WTC11 (cell line): ENCODE data around the gene ATG2A. TPM values are rescaled to one million over a fixed set of nuclear protein-coding genes. Genes with fewer than 3 reads are reported as not detected.

ENCODE experiments used
- ATAC-seq: fragments of 200-7000 bp; cut with Tn5 transposase; 2 replicates; pipeline ENCODE4 v1.10.0; 2021; ENCODE audit warnings: mild to moderate bottlenecking, moderate library complexity
- CTCF ChIA-PET: fragments of 300-600 bp; sonication (Branson Sonifier 250); formaldehyde crosslinking; loops from one replicate; lab custom pipeline; 2021; ENCODE audit warnings: antibody characterized with exemption; lab: Charles Lee
- POLR2A ChIA-PET: fragments of 350-600 bp; sonication (Branson Sonifier 250); formaldehyde crosslinking; loops from one replicate; lab custom pipeline; 2021; ENCODE audit warnings: antibody characterized with exemption; lab: Charles Lee
- DNase-seq: peaks from one replicate; pipeline ENCODE4 v3.0.0; 2021; ENCODE audit warnings: low spot score
- H3K27ac Mint-ChIP-seq: 2 replicates; pipeline ENCODE4 v1.8.0; 2021; ENCODE audit warnings: mixed read lengths
- H3K27me3 Mint-ChIP-seq: 2 replicates; pipeline ENCODE4 v1.8.0; 2021; ENCODE audit warnings: low read depth, mild to moderate bottlenecking, moderate library complexity, mixed read lengths
- H3K36me3 Mint-ChIP-seq: 2 replicates; pipeline ENCODE4 v1.8.0; 2021; ENCODE audit warnings: mixed read lengths
- H3K4me1 Mint-ChIP-seq: 2 replicates; pipeline ENCODE4 v1.8.0; 2022; ENCODE audit warnings: mixed read lengths
- H3K4me3 Mint-ChIP-seq: 2 replicates; pipeline ENCODE4 v1.8.0; 2021; ENCODE audit warnings: mild to moderate bottlenecking, moderate library complexity, mixed read lengths
- H3K9me3 Mint-ChIP-seq: 2 replicates; pipeline ENCODE4 v1.8.0; 2021; ENCODE audit warnings: mixed read lengths
- E2F4 ChIP-seq: sonication (generic); formaldehyde crosslinking; IDR thresholded peaks from 2 replicates; pipeline ENCODE4 v1.8.1; 2022; ENCODE audit warnings: low read depth, mild to moderate bottlenecking, moderate library complexity, missing genetic modification reagents, borderline replicate concordance
- ERG ChIP-seq: fragments of 250-450 bp; sonication (Bioruptor Pico); IDR thresholded peaks from 2 replicates; pipeline ENCODE4 v1.8.0; 2021; ENCODE audit warnings: mild to moderate bottlenecking
- ETV6 ChIP-seq: sonication (generic); formaldehyde crosslinking; IDR thresholded peaks from 2 replicates; pipeline ENCODE4 v1.8.1; 2022; ENCODE audit warnings: mild to moderate bottlenecking, missing genetic modification reagents
- FOXP1 ChIP-seq: sonication (generic); formaldehyde crosslinking; IDR thresholded peaks from 2 replicates; pipeline ENCODE4 v1.8.0; 2022; ENCODE audit warnings: missing genetic modification reagents, mild to moderate bottlenecking, moderate library complexity, borderline replicate concordance
- FOXP4 ChIP-seq: sonication (generic); formaldehyde crosslinking; IDR thresholded peaks from 2 replicates; pipeline ENCODE4 v1.8.0; 2022; ENCODE audit warnings: mild to moderate bottlenecking, missing genetic modification reagents
- HMGA2 ChIP-seq: fragments of 250-450 bp; sonication (Bioruptor Pico); IDR thresholded peaks from 2 replicates; pipeline ENCODE4 v1.4.0; 2021; ENCODE audit warnings: mild to moderate bottlenecking, moderate library complexity
- IRF2 ChIP-seq: sonication (generic); formaldehyde crosslinking; IDR thresholded peaks from 2 replicates; pipeline ENCODE4 v1.8.0; 2022; ENCODE audit warnings: low read depth, missing genetic modification reagents, borderline replicate concordance
- MLX ChIP-seq: sonication (generic); formaldehyde crosslinking; IDR thresholded peaks from 2 replicates; pipeline ENCODE4 v1.8.1; 2023; ENCODE audit warnings: mild to moderate bottlenecking, missing genetic modification reagents, moderate library complexity
- MYBL2 ChIP-seq: sonication (generic); formaldehyde crosslinking; IDR thresholded peaks from 2 replicates; pipeline ENCODE4 v1.8.1; 2023; ENCODE audit warnings: mild to moderate bottlenecking, moderate library complexity, missing genetic modification reagents
- NFYB ChIP-seq: sonication (generic); formaldehyde crosslinking; conservative IDR thresholded peaks from 2 replicates; pipeline ENCODE4 v1.8.0; 2022; ENCODE audit warnings: low read depth, missing genetic modification reagents
- NR1H2 ChIP-seq: sonication (generic); formaldehyde crosslinking; IDR thresholded peaks from 2 replicates; pipeline ENCODE4 v1.9.0; 2021; ENCODE audit warnings: mild to moderate bottlenecking, moderate library complexity, missing genetic modification reagents
- NR2C2 ChIP-seq: sonication (generic); formaldehyde crosslinking; IDR thresholded peaks from 2 replicates; pipeline ENCODE4 v1.8.0; 2022; ENCODE audit warnings: mild to moderate bottlenecking, missing genetic modification reagents
- SMAD3 ChIP-seq: sonication (generic); formaldehyde crosslinking; IDR thresholded peaks from 2 replicates; pipeline ENCODE4 v1.8.0; 2022; ENCODE audit warnings: missing genetic modification reagents, mild to moderate bottlenecking, borderline replicate concordance
- STAT6 ChIP-seq: sonication (generic); formaldehyde crosslinking; conservative IDR thresholded peaks from 2 replicates; pipeline ENCODE4 v1.8.1; 2023; ENCODE audit warnings: mild to moderate bottlenecking, low read depth, missing genetic modification reagents, moderate library complexity
- TEAD1 ChIP-seq: sonication (generic); formaldehyde crosslinking; IDR thresholded peaks from 2 replicates; pipeline ENCODE4 v1.8.0; 2022; ENCODE audit warnings: mild to moderate bottlenecking, missing genetic modification reagents
- TEAD4 ChIP-seq: sonication (generic); formaldehyde crosslinking; IDR thresholded peaks from 2 replicates; pipeline ENCODE4 v1.8.0; 2022; ENCODE audit warnings: mild to moderate bottlenecking, missing genetic modification reagents
- ZNF219 ChIP-seq: sonication (generic); formaldehyde crosslinking; IDR thresholded peaks from 2 replicates; pipeline ENCODE4 v1.8.0; 2023; ENCODE audit warnings: missing genetic modification reagents, mild to moderate bottlenecking, borderline replicate concordance
- ZNF232 ChIP-seq: sonication (generic); formaldehyde crosslinking; IDR thresholded peaks from 2 replicates; pipeline ENCODE4 v1.8.0; 2022; ENCODE audit warnings: mild to moderate bottlenecking, missing genetic modification reagents
- ZNF263 ChIP-seq: sonication (generic); formaldehyde crosslinking; IDR thresholded peaks from 2 replicates; pipeline ENCODE4 v1.8.1; 2022; ENCODE audit warnings: low read depth, mild to moderate bottlenecking, moderate library complexity, missing genetic modification reagents
- ZNF281 ChIP-seq: sonication (generic); formaldehyde crosslinking; IDR thresholded peaks from 2 replicates; pipeline ENCODE4 v1.8.0; 2023; ENCODE audit warnings: mild to moderate bottlenecking, missing genetic modification reagents
- total RNA-seq: library from RNA; stranded (reverse); gene quantifications from 3 replicates; pipeline ENCODE4 v1.2.3, GENCODE V29; 2021

Gene ATG2A
- total RNA-seq, 1 experiment from 2014 or later: 31.4 TPM

- no peak for DNase-seq
- Mint-ChIP-seq H3K27ac (no peak overlapping the region), H3K4me1 (peaks cover 17% of the 10 kb centered on the region)
- CTCF ChIA-PET: interaction anchor here (0.7 to 7.2 kb wide), 12 partner anchors 11 to 176 kb away, joined by 3 to 97 read pairs (median 4); partner anchors contain the start of genes BATF2, CDC42BPG and EHD1
- TF ChIP-seq ZNF219 (CRISPR knock-in tag): no peak
- no peak for TF ChIP-seq FOXP4 (CRISPR knock-in tag)
- no peak for TF ChIP-seq ZNF281 (CRISPR knock-in tag)
- no peak for TF ChIP-seq ERG (CRISPR knock-in tag)
- TF ChIP-seq TEAD4 (CRISPR knock-in tag): no peak
- TF ChIP-seq MYBL2 (CRISPR knock-in tag): no peak
- TF ChIP-seq SMAD3: no peak
- TF ChIP-seq MLX: no peak
- TF ChIP-seq NR2C2 (CRISPR knock-in tag): no peak
- TF ChIP-seq NR1H2: no peak
- no peak for TF ChIP-seq HMGA2 (CRISPR knock-in tag)
- TF ChIP-seq ZNF232: no peak
- no peak for TF ChIP-seq FOXP1
- TF ChIP-seq, all 79 proteins: peak for 0
- H3K4me3 Mint-ChIP-seq: no peak overlapping the region
- no peaks in the 10 kb centered on the region for H3K27me3 Mint-ChIP-seq
- no peaks in the 10 kb centered on the region; the same call in 1 of the 2 replicates for H3K36me3 Mint-ChIP-seq
- ATAC-seq: peak; percentile 17
- no peaks in the 10 kb centered on the region for H3K9me3 Mint-ChIP-seq
- POLR2A ChIA-PET: interaction anchor here (1.1 kb wide), 1 partner anchor 15 kb away, joined by 3 read pairs; the partner anchor contains the start of gene EHD1
Measured at GRCh38 chr11:64864135-64864472, 52.9 kb downstream of the ATG2A start.

- Mint-ChIP-seq H3K9me3 (no peaks in the 10 kb centered on the region), H3K27ac (peak overlapping the region; percentile 65; the same call in 1 of the 2 replicates), H3K4me3 (no peak overlapping the region), H3K27me3 (no peaks in the 10 kb centered on the region), H3K36me3 (no peaks in the 10 kb centered on the region; the same call in 1 of the 2 replicates), H3K4me1 (peaks cover 17% of the 10 kb centered on the region)
- POLR2A ChIA-PET: interaction anchor here (1.0 to 1.1 kb wide), 2 partner anchors 15 kb away, joined by 3 read pairs; partner anchors contain the start of gene EHD1
- CTCF ChIA-PET: interaction anchor here (0.6 to 7.2 kb wide), 12 partner anchors 11 to 1025 kb away, joined by 3 to 97 read pairs (median 4); partner anchors contain the start of genes BATF2, CDC42BPG, EHD1 and FIBP
- no peak for DNase-seq
- ATAC-seq: peak; percentile 20
- TF ChIP-seq TEAD1 (no peak), ETV6 (CRISPR knock-in tag) (no peak), IRF2 (no peak), ZNF263 (CRISPR knock-in tag) (peak; percentile 39; the same call in 1 of the 2 replicates), E2F4 (no peak), NFYB (CRISPR knock-in tag) (no peak), STAT6 (CRISPR knock-in tag) (no peak)
Measured at GRCh38 chr11:64863391-64864060, 53.5 kb downstream of the ATG2A start.
